Glutamatergic neuron (in vitro differentiated cells): ENCODE measurements around the gene TBC1D14. TPM values are rescaled to one million over a fixed set of nuclear protein-coding genes. Genes with fewer than 3 reads are reported as not detected.

Source experiments
- DNase-seq: peaks from one replicate; pipeline ENCODE4 v3.0.0; 2022
- H3K27ac Mint-ChIP-seq: one replicate; pipeline ENCODE4 v1.8.0; 2020; ENCODE audit warnings: mild to moderate bottlenecking, mixed read lengths, inconsistent platforms; ENCODE audit not compliant: unreplicated experiment
- H3K27me3 Mint-ChIP-seq: one replicate; pipeline ENCODE4 v1.8.0; 2020; ENCODE audit warnings: mild to moderate bottlenecking, moderate library complexity, mixed read lengths, inconsistent platforms; ENCODE audit not compliant: unreplicated experiment
- H3K36me3 Mint-ChIP-seq: one replicate; pipeline ENCODE4 v1.8.0; 2020; ENCODE audit warnings: mild to moderate bottlenecking, mixed read lengths, inconsistent platforms; ENCODE audit not compliant: unreplicated experiment
- H3K4me1 Mint-ChIP-seq: one replicate; pipeline ENCODE4 v1.8.0; 2020; ENCODE audit warnings: mild to moderate bottlenecking, low read depth, mixed read lengths, inconsistent platforms; ENCODE audit not compliant: unreplicated experiment
- H3K4me3 Mint-ChIP-seq: one replicate; pipeline ENCODE4 v1.8.0; 2020; ENCODE audit warnings: mild to moderate bottlenecking, mixed read lengths, inconsistent platforms; ENCODE audit not compliant: unreplicated experiment
- H3K9me3 Mint-ChIP-seq: one replicate; pipeline ENCODE4 v1.8.0; 2020; ENCODE audit warnings: mild to moderate bottlenecking, moderate library complexity, mixed read lengths, inconsistent platforms; ENCODE audit not compliant: unreplicated experiment
- total RNA-seq: library from RNA; stranded (reverse); fragmentation: NEBNext Ultra II Directional; extraction: Animal tissue kit (Norgen Biotek cat#: 25700); gene quantifications from one replicate; pipeline ENCODE4 v1.2.1, GENCODE V29; 2021; ENCODE audit not compliant: unreplicated experiment
- TF ChIP-seq, protein P1 (sequence below): fragments of 200-600 bp; sonication (generic); IDR thresholded peaks from one replicate; pipeline ENCODE4 v1.5.0; 2021; ENCODE audit not compliant: partially characterized antibody, unreplicated experiment

TBC1D14 gene
- total RNA-seq, 1 donor from 2014 or later, result 82.2 TPM

DNA sequence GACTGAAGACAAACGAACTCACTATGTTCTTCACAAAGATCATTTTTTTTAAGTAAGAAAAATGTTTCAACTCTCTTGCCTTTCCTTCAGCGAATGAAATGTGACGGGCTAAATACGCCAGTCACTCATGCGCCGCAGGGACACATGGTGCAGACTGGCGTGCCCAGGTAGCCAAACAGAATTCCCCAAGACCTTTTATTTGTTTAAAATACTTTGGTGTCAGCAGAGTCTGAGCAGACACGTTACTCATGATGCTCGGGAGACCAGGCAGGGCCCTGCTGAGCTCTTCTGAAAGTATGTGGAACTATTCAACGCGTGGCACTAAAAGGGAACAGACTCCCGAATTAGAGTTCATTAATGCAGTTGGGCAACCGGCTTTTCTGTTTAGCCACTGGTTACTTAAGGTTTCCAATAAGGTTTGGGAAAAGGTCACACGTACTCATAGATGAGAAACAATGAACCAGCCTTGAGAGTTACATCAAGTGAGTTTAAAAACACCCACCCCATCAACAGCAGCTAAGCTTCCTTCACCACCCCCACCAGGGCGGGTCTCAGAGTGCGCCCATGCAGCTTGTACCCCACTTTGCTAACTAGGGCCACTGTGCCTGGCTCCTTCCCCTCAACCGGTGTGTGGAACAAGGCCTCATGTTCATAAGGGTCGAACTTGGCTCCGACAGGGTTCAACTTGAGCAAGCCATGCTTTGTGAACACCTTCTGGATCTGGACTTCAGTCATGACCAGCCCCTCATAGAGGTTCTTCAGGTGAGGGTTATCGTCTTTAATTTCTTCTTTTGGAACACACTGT is 150.9 kb downstream of the TBC1D14 start:
- no peak overlapping the region for H3K27ac Mint-ChIP-seq
- TF ChIP-seq, protein P1, sequence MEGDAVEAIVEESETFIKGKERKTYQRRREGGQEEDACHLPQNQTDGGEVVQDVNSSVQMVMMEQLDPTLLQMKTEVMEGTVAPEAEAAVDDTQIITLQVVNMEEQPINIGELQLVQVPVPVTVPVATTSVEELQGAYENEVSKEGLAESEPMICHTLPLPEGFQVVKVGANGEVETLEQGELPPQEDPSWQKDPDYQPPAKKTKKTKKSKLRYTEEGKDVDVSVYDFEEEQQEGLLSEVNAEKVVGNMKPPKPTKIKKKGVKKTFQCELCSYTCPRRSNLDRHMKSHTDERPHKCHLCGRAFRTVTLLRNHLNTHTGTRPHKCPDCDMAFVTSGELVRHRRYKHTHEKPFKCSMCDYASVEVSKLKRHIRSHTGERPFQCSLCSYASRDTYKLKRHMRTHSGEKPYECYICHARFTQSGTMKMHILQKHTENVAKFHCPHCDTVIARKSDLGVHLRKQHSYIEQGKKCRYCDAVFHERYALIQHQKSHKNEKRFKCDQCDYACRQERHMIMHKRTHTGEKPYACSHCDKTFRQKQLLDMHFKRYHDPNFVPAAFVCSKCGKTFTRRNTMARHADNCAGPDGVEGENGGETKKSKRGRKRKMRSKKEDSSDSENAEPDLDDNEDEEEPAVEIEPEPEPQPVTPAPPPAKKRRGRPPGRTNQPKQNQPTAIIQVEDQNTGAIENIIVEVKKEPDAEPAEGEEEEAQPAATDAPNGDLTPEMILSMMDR, result no peak
- peaks cover 2% of the 10 kb centered on the region for H3K9me3 Mint-ChIP-seq
- no peak for DNase-seq
- H3K27me3 Mint-ChIP-seq, result peaks cover 2% of the 10 kb centered on the region
- no peaks in the 10 kb centered on the region for H3K4me1 Mint-ChIP-seq
- H3K36me3 Mint-ChIP-seq, result peaks cover 7% of the 10 kb centered on the region
- H3K4me3 Mint-ChIP-seq, result no peak overlapping the region

DNA sequence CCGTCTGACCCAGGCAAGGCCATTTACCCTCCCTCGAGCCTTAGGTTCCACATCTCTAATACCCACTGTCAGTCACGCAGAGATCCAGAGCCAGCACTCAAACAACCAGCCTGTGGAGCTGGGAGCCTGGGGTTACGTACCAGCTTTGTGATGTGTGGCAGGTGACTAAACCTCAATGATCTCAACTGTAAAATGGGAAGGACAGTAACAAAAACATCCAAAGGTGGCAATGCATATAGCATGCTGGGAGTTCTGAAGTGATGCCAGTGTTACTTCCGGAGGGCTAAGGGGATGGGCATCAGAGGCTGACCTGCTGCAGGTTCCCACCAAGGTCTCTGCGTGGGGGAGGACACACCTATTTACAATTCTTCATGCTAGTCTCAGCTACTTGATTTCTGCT is 152.2 kb downstream of the TBC1D14 start:
- Mint-ChIP-seq H3K4me3 (no peak overlapping the region), H3K9me3 (peaks cover 2% of the 10 kb centered on the region), H3K4me1 (no peaks in the 10 kb centered on the region), H3K27me3 (peaks cover 2% of the 10 kb centered on the region), H3K36me3 (peaks cover 7% of the 10 kb centered on the region), H3K27ac (no peak overlapping the region)
- DNase-seq, result no peak
- TF ChIP-seq, protein P1, result no peak

DNA sequence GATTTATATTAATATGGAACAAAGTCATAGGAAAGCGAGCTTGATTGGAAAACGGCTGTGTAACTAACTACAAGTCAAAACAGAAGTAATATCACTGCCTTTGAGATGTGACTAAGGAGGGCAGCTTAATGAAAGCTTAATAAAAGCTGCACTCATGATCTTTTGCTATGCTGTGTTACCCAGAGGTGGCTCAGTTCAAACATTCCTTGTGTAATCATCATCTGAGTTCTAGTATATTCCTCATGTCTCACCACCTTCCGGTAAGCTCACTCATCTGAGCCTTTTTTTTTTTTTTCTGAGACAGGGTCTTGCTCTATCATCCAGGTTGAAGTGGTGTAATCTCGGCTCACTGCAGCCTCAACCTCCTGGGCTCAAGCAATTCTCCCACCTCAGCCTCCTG is 153.2 kb downstream of the TBC1D14 start:
- Mint-ChIP-seq H3K4me1 (peaks cover 2% of the 10 kb centered on the region), H3K9me3 (peaks cover 2% of the 10 kb centered on the region), H3K36me3 (peaks cover 7% of the 10 kb centered on the region), H3K27ac (no peak overlapping the region), H3K4me3 (no peak overlapping the region), H3K27me3 (peaks cover 2% of the 10 kb centered on the region)
- TF ChIP-seq, protein P1, result no peak
- no peak for DNase-seq

DNA sequence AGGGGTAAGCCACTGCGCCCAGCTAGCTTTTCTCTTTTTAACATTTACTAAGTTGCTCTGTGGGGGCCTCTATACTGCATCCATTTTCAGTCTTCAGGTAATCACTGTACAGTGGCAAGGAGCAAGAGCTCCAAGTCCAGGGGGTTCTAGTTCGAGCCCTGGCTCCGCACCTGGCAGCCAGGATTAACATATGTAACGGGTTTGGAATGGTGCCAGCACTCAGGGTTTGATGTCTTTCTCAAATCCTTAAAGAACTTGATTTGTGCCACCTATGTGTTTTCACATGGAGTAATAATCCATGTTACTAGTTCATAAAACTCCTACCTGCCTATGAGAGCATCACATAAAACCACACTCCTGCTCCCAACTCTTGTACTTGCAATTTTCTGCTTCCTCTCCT is 153.7 kb downstream of the TBC1D14 start:
- Mint-ChIP-seq H3K4me3 (no peak overlapping the region), H3K27ac (no peak overlapping the region), H3K27me3 (peaks cover 2% of the 10 kb centered on the region), H3K36me3 (peaks cover 7% of the 10 kb centered on the region), H3K4me1 (peaks cover 2% of the 10 kb centered on the region), H3K9me3 (peaks cover 2% of the 10 kb centered on the region)
- DNase-seq, result no peak
- TF ChIP-seq, protein P1, result no peak

DNA sequence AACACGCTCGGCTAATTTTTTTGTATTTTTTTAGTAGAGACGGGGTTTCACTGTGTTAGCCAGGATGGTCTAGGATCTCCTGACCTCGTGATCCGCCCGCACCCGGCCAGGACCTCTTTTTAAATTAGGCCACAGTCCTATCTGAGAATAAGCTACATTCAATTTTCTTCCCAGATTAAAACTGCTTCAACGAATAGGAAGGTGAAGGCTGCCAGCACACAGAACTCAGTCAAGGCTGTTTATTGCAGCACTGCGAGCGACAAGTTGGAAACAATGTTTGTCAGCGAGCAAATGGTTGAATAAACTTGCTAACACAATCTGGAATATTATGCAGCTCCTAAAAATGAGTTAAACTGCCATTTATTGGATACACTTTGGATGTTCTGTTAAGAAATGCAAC is 156.4 kb downstream of the TBC1D14 start:
- Mint-ChIP-seq H3K4me1 (peaks cover 7% of the 10 kb centered on the region), H3K27me3 (peaks cover 6% of the 10 kb centered on the region), H3K27ac (no peak overlapping the region), H3K36me3 (peaks cover 7% of the 10 kb centered on the region), H3K9me3 (peaks cover 7% of the 10 kb centered on the region), H3K4me3 (peak overlapping the region; percentile 68)
- DNase-seq, result no peak
- TF ChIP-seq, protein P1, result no peak
